ENCODE results near the gene REPS2.

DNA sequence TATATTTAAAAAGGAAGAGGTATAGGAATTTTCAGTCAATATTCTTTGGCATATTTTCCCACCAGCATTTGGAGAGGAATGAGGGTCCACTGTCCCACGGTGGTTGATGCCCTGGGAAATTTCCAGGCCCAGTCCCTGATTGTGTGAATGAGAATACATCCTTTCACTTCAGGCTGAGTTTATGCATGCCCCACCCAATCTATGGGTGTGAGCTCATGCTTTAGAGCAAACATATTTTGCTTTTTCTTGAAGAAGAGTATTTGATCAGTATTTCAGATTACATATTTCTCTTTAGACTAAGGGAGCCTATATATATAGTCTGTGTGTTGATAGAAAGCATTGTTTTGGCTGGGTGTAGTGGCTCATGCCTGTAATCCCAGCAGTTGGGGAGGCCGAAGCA, 77.2 kb downstream of the REPS2 start:
- TF ChIP-seq, protein P1, sequence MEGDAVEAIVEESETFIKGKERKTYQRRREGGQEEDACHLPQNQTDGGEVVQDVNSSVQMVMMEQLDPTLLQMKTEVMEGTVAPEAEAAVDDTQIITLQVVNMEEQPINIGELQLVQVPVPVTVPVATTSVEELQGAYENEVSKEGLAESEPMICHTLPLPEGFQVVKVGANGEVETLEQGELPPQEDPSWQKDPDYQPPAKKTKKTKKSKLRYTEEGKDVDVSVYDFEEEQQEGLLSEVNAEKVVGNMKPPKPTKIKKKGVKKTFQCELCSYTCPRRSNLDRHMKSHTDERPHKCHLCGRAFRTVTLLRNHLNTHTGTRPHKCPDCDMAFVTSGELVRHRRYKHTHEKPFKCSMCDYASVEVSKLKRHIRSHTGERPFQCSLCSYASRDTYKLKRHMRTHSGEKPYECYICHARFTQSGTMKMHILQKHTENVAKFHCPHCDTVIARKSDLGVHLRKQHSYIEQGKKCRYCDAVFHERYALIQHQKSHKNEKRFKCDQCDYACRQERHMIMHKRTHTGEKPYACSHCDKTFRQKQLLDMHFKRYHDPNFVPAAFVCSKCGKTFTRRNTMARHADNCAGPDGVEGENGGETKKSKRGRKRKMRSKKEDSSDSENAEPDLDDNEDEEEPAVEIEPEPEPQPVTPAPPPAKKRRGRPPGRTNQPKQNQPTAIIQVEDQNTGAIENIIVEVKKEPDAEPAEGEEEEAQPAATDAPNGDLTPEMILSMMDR (IDR thresholded peaks at IDR 0.05), result no peak
- TF ChIP-seq POLR2A (IDR thresholded peaks at IDR 0.05), result no peak
